B cell (primary cell): Measurements from ENCODE around the gene KRT20.

Experiments used
- EZH2 ChIP-seq: IDR thresholded peaks from 2 replicates; pipeline ENCODE4 v1.6.1; 2012; ENCODE audit warnings: borderline replicate concordance, low read depth, mild to moderate bottlenecking, moderate library complexity, low read length; ENCODE audit not compliant: insufficient read depth, poor library complexity, severe bottlenecking
- TF ChIP-seq, protein P1 (sequence below): fragments of 200-600 bp; IDR thresholded peaks from one replicate; pipeline ENCODE4 v1.8.0; 2022; ENCODE audit warnings: antibody characterized with exemption, mild to moderate bottlenecking

DNA sequence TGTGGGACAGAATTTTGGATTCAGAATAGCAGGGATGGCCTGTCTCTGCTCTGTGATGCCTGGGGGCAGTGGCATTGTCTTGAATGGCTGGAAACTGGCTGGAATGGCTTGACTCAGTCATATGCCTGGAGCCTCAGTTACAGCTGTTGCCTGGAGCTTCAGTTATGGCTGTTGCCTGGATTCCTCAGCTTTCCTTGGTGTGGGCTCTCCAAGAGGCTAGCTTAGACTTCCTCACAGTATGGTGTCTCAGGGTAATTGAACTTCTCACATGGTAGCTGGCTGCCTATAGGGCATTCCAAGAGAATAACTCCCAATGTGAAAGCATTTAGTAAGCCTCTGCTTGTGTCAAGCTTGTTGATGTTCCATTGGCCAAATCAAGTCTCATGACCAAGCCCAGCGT lies 31.3 kb upstream of the KRT20 start:
- TF ChIP-seq, protein P1, sequence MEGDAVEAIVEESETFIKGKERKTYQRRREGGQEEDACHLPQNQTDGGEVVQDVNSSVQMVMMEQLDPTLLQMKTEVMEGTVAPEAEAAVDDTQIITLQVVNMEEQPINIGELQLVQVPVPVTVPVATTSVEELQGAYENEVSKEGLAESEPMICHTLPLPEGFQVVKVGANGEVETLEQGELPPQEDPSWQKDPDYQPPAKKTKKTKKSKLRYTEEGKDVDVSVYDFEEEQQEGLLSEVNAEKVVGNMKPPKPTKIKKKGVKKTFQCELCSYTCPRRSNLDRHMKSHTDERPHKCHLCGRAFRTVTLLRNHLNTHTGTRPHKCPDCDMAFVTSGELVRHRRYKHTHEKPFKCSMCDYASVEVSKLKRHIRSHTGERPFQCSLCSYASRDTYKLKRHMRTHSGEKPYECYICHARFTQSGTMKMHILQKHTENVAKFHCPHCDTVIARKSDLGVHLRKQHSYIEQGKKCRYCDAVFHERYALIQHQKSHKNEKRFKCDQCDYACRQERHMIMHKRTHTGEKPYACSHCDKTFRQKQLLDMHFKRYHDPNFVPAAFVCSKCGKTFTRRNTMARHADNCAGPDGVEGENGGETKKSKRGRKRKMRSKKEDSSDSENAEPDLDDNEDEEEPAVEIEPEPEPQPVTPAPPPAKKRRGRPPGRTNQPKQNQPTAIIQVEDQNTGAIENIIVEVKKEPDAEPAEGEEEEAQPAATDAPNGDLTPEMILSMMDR = no peak
- no peak for TF ChIP-seq EZH2
